IPS DF 6.9 (cell line): ENCODE results near the gene MYO18B.

Experiments
- DNase-seq: peaks from one replicate; pipeline ENCODE4 v3.0.0-alpha.2; 2013; ENCODE audit warnings: low read depth, low spot score
- H3K27ac ChIP-seq: one replicate; pipeline ENCODE4 v1.5.1; 2013; ENCODE audit warnings: low read length, control low read depth
- H3K27me3 ChIP-seq: 2 replicates; pipeline ENCODE4 v1.6.1; 2013; ENCODE audit warnings: mild to moderate bottlenecking, low read length; ENCODE audit not compliant: control insufficient read depth, insufficient read depth
- H3K36me3 ChIP-seq: 2 replicates; pipeline ENCODE4 v1.6.1; 2013; ENCODE audit warnings: low read length; ENCODE audit not compliant: control insufficient read depth, insufficient read depth
- H3K4me1 ChIP-seq: 2 replicates; pipeline ENCODE4 v1.6.1; 2013; ENCODE audit warnings: low read length; ENCODE audit not compliant: control insufficient read depth, insufficient read depth
- H3K4me3 ChIP-seq: 2 replicates; pipeline ENCODE4 v1.5.1; 2013; ENCODE audit warnings: mild to moderate bottlenecking, low read length
- H3K9me3 ChIP-seq: 2 replicates; pipeline ENCODE4 v1.6.1; 2013; ENCODE audit warnings: low read length, inconsistent platforms; ENCODE audit not compliant: control insufficient read depth, insufficient read depth
- WGBS: extraction: QIAGEN DNeasy Blood & Tissue Kit; methylation state at CpG from one replicate; pipeline ENCODE4 v1.1.7; 2013; ENCODE audit warnings: mixed read lengths, missing lambda C conversion rate; ENCODE audit not compliant: insufficient read length, insufficient coverage; 5-methylcytosine and 5-hydroxymethylcytosine counted together

The MYO18B gene

DNA sequence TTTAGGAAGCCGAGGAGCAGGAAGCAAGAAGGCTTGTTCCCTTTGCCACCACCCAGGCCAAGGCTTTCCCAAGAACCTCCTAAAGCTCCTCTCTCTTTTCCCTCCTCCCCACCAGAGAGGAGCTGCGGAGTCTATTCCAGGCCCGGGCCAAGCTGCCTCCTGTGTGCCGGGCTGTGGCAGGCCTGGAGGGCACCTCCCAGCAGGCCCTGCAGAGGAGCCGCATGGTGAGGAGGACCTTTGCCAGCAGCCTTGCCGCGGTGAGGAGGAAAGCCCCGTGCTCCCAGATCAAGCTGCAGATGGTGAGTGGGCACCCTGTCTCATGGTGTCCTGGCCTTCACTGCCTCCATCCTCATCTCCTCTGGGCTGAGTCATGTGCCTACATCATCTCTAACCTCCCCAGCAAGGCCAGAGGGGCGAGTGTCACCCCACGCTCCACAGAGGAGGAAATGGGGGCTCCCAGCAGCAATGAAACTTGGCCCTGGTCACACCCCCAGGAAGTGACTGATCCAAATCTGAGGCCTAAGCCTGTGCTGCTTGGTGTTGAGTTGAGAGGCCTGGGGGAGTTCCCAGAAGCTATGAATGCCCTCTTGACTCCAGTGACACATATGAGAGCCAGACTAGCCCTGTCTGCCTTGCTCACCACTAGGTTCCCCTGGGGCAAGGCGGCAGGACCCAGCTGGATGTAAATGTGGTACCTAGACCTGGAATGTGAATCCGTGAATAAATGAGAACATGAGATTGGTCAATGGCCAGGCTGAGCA, 104.2 kb downstream of the MYO18B start:
- no peaks in the 10 kb centered on the region for H3K27me3 ChIP-seq
- H3K4me3 ChIP-seq = no peak overlapping the region
- no peaks in the 10 kb centered on the region for H3K9me3 ChIP-seq
- no peaks in the 10 kb centered on the region for H3K36me3 ChIP-seq
- DNase-seq = no peak
- no peaks in the 10 kb centered on the region for H3K4me1 ChIP-seq
- no peak overlapping the region for H3K27ac ChIP-seq
- WGBS = no CpG with 5 or more reads among the region's 12 CpGs

DNA sequence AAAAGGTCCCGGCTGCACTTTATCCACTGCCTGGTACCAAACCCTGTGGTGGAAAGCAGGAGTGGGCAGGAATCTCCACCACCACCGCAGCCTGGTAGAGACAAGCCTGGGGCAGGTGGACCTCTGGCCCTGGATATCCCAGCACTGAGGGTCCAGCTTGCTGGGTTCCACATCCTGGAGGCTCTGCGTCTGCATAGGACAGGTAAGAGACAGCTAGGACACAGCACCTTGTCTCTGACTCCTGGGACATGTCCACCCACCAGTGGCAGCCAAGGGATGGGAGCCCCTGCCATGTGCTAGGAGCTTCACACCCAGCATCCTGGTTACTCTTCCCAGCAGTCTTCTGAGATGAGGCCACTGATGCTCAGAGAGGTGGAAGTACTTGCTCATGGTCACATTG, 105.5 kb downstream of the MYO18B start:
- DNase-seq = no peak
- Histone ChIP-seq H3K4me3 (no peak overlapping the region), H3K36me3 (no peaks in the 10 kb centered on the region), H3K4me1 (no peaks in the 10 kb centered on the region), H3K27ac (no peak overlapping the region), H3K9me3 (no peaks in the 10 kb centered on the region), H3K27me3 (no peaks in the 10 kb centered on the region)
- no CpG with 5 or more reads among the region's 3 CpGs for WGBS

DNA sequence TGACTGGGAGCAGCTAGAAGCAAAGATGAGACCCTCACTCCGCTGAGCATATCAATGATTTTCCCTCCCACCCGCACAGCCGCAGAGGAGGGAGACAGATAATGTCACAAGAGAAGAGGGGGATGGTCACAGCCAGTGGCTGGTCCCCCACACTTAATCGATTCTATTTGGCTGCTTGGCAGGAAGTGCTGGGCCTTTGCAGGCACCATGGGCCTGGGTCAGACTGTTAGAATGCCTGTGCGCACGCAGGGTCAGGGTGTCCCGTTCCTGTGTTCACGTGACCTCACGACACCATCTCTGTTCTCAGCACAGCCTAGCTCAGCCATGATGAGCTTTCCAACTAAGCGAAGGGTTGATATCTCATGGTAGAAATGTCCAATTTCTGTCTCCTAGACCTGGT, 107.0 kb downstream of the MYO18B start:
- Histone ChIP-seq H3K27ac (no peak overlapping the region), H3K36me3 (no peaks in the 10 kb centered on the region), H3K27me3 (no peaks in the 10 kb centered on the region), H3K4me1 (no peaks in the 10 kb centered on the region), H3K4me3 (no peak overlapping the region), H3K9me3 (no peaks in the 10 kb centered on the region)
- WGBS = no CpG with 5 or more reads among the region's 10 CpGs
- DNase-seq = no peak

GRCh38 chr22:25849522-25849921, 107.5 kb downstream of the MYO18B start:
- Histone ChIP-seq H3K4me3 (no peak overlapping the region), H3K36me3 (no peaks in the 10 kb centered on the region), H3K27me3 (no peaks in the 10 kb centered on the region), H3K4me1 (no peaks in the 10 kb centered on the region), H3K27ac (no peak overlapping the region), H3K9me3 (no peaks in the 10 kb centered on the region)
- DNase-seq = no peak
- no CpG with 5 or more reads among the region's 6 CpGs for WGBS

DNA sequence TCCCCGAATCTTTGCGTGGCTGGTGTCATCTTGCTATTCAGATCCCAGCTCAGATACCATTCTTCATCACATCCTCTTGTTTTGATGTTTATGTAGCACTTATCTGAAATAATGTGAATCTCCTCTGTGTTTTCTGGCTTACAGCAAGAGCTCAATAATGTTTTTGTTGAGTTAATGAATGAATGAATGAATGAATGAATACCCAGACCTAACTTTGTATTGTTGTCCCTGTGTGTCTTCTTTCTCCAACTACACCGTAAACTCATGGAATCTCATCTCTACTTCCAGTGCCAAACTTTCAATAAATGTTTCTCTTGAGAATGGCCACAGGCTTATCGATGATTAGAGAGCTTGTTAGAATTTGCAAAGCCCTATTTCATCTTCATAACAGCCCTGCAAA, 110.2 kb downstream of the MYO18B start:
- Histone ChIP-seq H3K4me1 (no peaks in the 10 kb centered on the region), H3K9me3 (no peaks in the 10 kb centered on the region), H3K27ac (no peak overlapping the region), H3K27me3 (no peaks in the 10 kb centered on the region), H3K36me3 (no peaks in the 10 kb centered on the region), H3K4me3 (no peak overlapping the region)
- WGBS = no CpG with 5 or more reads among the region's 4 CpGs
- no peak for DNase-seq

- Histone ChIP-seq H3K27me3 (no peaks in the 10 kb centered on the region), H3K4me3 (no peak overlapping the region), H3K4me1 (no peaks in the 10 kb centered on the region), H3K9me3 (no peaks in the 10 kb centered on the region), H3K27ac (no peak overlapping the region), H3K36me3 (no peaks in the 10 kb centered on the region)
- no peak for DNase-seq
- WGBS = no CpG with 5 or more reads among the region's 2 CpGs
These were observed 111.1 kb downstream of the MYO18B start for GRCh38 chr22:25853078-25853477.

DNA sequence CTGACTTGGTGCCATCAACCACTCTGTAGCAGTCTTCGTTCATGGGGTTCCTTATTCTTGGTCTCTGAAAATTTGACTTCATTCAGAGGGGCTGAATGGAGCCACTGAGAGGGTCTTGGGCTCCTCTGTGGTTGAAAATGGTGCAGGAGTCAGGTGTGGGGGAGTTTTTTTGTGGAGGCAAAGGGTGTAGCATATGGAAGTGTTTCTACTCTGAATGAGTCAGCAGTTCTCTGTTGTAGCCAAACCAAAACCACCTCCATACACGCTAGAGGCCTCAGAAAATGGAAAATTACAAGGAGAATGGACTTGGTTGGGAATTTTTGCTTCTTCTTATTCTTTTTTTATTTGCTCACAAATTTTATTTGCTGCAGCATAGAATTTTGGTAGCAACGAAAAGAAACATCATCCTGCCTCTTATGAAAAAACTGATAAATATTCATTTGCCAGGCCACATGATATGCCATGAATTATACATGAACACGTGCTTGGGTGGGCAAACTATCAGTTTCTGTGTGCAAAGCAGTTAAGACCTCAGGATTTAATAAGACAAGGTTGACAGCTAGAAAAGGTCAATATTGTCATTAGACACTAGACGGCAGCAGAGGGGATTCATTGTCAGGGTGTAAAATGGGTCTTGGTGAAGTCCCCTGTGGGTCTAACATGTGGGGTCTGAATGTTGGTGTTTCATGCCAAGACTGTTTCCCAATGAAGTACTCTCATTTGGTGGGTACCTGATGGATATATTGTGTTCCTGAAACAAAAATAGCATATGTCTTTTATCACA, 111.7 kb downstream of the MYO18B start:
- Histone ChIP-seq H3K4me3 (no peak overlapping the region), H3K27me3 (no peaks in the 10 kb centered on the region), H3K4me1 (no peaks in the 10 kb centered on the region), H3K27ac (no peak overlapping the region), H3K9me3 (no peaks in the 10 kb centered on the region), H3K36me3 (no peaks in the 10 kb centered on the region)
- WGBS = no CpG with 5 or more reads among the region's 5 CpGs
- no peak for DNase-seq

DNA sequence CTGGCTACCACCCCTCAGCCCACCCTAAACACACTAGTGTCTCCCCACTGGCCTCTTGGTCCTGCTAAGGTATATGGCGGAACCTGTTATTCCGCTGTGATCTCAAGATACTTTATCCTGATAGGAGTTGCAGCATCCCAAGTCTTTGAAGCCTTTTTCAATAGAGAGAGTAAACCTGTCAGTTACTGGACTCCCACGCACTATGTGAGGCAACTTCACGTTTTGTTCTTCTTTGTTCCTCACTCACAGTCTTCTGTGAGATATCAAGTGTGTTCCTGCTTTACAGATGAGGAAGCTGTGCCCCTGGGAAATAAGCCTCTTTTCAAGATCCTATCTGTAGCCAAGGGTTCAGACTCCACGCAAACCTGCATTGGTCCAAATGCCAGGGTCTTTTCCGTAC, 127.8 kb downstream of the MYO18B start:
- Histone ChIP-seq H3K4me1 (no peaks in the 10 kb centered on the region), H3K9me3 (no peaks in the 10 kb centered on the region), H3K36me3 (no peaks in the 10 kb centered on the region), H3K27me3 (no peaks in the 10 kb centered on the region), H3K27ac (no peak overlapping the region), H3K4me3 (no peak overlapping the region)
- WGBS = no CpG with 5 or more reads among the region's 6 CpGs
- no peak for DNase-seq

GRCh38 chr22:25874327-25874726, 132.3 kb downstream of the MYO18B start:
- no peaks in the 10 kb centered on the region for H3K4me1 ChIP-seq

GRCh38 chr22:25875461-25875860, 133.5 kb downstream of the MYO18B start:
- no peaks in the 10 kb centered on the region for H3K4me1 ChIP-seq
- no peak overlapping the region for H3K4me3 ChIP-seq
- WGBS = no CpG with 5 or more reads among the region's 2 CpGs
- H3K27ac ChIP-seq = no peak overlapping the region
- DNase-seq = no peak
- no peaks in the 10 kb centered on the region for H3K9me3 ChIP-seq
- H3K27me3 ChIP-seq = no peaks in the 10 kb centered on the region
- no peaks in the 10 kb centered on the region for H3K36me3 ChIP-seq

More at GRCh38 chr22:25874327-25874726, 132.3 kb downstream of the MYO18B start:
- Histone ChIP-seq H3K4me3 (no peak overlapping the region), H3K27me3 (no peaks in the 10 kb centered on the region), H3K36me3 (no peaks in the 10 kb centered on the region), H3K27ac (no peak overlapping the region), H3K9me3 (no peaks in the 10 kb centered on the region)
- no peak for DNase-seq
- no CpG with 5 or more reads among the region's 11 CpGs for whole genome bisulfite sequencing
